Amniotic stem cell (primary cell): Measurements from ENCODE around the gene AGBL4.

Experiments
- DNase-seq: peaks from one replicate; lab custom pipeline; 2025; lab: John Stamatoyannopoulos, UW

Gene AGBL4

DNA sequence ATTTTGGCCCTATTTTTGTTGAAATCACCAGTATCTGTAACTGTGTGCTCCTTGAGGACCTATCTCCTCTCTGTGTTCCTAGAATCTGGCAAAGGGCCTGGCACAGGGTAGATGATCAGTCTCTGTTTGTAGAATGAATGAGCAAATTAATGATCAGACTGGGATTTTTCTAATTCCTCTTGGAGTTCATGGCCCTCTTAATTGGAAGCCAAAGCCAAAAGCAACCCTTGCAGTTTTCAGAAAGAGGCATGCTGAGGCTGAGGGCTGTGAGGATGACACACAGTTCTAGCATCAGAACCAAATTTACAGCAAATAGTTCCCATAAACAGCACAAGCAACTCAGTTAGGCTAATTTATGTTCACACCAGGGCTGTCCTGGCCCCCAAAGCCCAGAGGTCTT, 1136.0 kb downstream of the AGBL4 start:
- no peak for DNase-seq

DNA sequence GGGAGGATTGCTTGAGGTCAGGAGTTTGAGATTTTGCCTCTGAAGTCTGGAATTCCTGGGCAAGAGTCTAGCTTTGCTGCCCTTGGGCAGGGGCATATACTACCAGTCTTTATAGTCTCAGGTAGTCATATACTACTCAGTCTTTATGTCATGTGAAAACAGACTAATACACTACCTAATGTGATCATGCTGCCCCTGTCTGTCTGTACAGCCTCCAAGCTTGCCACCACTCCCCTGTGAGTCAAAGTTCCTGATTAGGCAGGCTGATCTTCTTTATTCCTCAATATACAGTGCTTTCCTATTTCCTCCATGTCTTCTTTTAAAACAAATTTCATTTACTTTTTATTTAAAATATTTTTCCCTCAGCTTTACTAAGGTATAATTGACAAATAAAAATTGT, 1141.7 kb downstream of the AGBL4 start:
- no peak for DNase-seq

DNA sequence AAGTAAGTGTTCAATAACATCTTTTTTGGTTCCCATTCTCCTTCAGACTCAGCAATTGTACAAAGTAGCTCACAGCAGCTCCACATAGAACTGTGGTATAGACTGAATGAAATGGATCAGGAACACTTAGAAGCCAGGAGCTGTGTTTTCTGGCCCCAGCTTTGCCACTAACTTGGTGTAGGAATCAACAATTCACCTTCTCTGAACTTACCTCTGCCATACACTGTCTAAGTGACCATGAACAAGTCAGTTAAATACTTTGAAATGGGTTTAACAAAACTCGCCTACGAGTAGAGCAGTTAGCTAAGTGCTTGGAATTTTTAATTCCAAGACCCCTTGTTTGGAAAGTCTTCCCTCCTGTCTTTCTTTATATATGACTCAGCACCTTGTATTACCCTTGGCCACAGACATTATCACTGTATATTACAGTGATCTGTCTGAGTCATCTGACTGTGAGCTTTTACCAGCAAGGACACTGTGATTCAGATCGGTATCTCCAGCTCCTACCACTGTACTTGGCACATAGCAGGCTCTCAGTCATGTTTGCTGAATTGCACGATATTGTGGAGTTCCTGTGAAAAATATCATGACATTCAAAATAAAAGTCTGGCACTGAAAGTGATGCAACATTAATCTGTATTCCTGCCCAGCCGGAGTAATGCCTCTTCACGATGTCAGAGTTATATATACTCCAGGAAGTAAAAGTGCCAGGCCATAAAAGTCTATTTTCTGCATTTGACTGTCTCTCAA, 1145.4 kb downstream of the AGBL4 start:
- peak; percentile 81 for DNase-seq

DNA sequence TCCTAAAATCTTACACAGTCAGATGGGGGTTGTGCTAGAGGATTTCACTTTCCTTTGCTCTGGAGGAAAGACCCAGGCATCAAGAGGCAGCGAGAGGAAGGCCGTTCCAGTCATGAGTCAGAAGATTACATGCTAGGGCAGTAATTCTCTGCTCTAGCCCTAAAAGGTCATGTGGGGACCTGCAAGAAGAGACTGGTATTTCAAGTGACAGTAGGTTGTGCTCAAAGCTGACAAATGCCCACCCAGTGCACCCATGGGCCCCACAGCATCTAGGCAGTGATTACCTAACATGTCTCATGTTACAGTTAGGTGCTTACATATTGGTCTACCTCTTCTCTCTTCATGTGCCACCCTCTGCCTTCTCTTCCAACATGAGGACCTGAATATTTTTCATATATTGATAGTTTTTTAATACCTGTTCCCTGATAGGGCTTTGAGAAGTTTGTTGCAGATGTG, 1147.4 kb downstream of the AGBL4 start:
- peak; percentile 12 for DNase-seq

DNA sequence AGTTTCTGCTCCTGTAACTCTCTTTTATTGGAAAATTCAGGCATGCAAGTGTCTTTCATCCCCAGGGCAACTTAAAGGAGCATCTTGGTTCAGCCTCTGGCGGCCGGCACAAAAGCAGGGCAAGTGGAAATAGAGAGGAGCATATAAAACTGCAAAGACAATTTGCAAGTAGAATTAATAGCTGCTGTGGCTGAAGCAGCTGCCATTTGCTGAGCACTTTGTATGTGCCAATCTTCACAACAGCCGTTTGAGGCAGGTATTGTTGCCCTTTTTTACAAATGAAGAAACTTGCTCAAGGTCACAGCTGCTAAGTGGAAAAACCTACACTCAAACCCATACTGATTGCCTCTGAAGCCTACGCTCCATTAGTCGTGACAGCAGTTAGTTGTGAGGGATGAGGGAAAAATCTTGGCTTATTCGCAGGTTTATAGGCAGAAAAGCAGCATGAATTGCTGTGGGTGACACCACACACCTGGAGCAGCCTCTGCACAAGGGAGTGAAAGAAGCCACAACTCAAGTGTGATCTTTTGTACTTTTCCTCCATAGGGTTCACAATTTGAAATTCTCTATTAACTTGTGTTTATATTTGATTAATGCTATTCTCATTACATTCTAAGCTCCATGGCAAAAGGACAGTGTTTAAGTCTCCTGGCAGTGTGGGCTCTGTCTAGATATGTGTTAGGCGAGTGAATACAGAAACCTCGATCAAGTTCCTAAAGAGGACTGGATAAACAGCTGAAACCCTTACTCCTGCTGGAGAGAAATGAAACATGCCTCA, 1148.0 kb downstream of the AGBL4 start:
- no peak for DNase-seq

DNA sequence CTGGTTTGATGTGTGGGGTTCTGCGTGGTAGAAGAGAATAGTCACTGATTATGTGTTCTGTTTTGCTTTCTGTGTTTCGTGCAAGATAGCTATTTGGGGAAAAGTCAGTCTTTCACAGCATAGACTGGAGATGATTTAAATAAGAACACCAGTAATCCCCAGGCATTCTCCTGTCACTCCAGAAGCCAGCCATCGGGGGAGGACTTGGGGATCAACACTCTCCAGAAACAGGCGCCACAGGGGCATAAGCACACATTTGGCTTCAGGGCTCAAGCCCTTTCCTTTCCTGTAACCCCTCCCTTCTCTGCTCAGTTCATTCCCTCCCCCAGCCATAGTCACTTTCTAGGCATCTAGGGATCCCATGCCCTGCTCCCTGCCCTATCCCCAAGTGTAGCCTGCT, 1149.8 kb downstream of the AGBL4 start:
- peak; percentile 30 for DNase-seq

DNA sequence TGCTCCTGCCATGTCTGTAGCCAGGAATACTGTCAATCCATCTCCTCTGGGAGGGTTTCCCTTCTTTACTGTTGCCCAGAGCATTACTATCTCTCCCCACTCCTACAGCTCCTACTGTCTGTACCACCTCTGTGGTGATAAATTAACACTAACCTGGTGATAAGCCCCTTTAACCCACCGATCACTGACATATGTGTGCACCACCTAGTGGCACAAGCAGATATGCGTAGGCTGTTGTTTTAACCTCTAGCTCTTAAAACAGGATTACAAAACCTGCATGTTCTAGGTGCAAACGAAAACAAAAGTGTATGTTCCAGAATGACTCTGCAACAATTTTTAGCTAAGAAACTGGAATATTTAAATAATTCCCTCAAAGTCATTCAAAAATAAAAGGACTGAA, 1153.2 kb downstream of the AGBL4 start:
- no peak for DNase-seq

DNA sequence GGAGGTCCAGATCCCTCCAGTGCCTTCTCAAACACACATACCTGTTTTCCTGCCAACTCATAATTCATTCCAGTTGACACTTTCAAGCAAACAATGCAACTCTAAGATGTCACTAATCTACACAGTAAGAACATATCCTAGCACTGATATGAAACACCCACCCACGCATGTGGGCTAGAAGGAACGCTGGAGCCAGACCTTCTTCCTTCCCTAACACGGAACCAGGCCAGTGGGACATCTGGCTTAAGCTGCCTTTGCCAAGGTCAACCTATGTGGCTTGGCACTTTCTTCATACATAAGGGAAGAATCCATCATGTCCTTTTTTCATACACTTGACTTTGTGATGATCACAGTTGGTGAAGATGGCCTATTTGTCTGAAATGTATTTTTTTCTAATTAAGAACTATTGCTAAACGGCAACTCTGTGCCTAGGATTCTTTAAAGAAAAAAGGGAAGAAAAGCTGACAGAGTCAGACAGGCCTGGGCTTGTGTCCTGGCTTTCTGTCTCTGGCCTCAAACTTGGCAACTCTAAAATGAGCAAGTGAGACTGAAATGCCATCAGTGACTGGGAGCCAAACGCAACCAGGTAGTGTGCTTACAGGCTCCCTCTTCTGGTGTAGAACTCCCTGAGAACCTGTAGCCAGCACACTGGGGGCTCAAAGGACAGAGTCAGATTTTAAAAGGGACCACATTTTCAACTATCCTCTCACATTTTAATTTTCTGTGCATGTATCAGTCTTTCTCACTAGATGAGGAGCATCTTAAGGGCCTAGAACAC, 1154.4 kb downstream of the AGBL4 start:
- no peak for DNase-seq

DNA sequence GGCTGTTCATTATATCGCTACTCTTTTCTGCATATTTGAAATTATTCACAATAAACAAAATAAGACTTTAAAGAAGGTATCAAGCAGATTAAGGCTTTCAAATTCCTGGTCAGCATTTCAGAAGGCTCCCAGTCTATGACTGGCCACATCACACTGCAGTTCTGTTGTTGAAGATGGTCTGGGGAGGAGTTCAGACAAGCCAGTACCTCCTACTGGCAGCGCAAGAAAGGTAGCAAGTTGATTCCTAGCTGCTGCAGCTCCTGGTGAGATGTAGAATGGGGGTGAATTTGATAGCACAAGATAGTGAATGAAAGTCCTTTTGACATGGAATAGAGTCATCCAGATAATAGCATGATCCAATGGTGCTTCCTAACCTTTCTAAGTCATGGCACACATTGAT, 1158.8 kb downstream of the AGBL4 start:
- DNase-seq = no peak

DNA sequence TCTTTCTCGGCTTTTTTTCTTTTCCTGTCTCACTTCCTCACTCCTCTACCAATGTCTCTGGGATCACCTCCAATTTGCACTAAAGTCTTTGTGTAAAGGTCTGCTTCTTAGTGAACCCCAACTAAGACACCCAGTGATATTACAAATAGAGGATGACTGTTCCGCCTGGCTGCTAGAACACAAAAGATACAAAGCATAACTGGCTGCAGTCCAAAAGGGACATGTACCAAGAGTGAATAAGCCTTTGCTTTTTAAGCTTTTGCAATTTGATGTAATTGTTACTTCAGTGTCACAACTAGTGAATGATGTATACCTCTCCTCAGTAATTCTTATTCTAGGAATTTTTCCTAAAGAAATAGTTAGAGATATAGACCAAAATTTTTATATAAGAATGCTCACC, 1164.3 kb downstream of the AGBL4 start:
- DNase-seq = no peak

DNA sequence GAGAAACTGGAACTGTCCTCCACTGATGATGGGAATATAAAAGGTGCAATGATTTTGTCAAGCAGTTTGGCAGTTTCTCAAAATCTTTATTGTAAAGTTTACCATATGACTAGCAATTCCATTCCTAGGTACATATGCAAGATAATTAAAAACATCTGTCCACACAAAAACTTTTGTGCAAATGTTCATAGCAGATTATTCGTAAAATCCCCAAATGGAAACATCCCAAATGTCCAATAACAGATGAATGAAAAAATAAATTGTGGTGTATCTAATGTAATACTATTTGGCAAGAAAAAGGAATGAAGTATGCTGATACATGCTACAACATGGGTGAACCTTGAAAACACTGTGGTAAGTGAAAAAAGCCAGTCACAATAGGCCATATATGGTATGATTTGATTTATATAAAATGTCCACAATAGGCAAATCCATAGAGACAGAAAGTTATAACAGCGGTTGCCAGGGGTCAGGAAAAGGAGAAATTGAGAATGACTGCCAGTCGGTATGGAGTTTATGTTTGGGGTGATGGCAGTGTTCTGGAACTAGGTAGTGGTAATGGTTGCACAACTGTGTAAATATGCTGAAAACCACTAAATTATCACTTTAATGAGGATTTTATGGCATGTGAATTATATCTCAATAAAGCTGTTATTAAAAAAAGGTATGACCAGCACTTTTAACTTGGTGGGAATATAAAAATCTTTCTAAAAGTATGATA, 1165.4 kb downstream of the AGBL4 start:
- no peak for DNase-seq

DNA sequence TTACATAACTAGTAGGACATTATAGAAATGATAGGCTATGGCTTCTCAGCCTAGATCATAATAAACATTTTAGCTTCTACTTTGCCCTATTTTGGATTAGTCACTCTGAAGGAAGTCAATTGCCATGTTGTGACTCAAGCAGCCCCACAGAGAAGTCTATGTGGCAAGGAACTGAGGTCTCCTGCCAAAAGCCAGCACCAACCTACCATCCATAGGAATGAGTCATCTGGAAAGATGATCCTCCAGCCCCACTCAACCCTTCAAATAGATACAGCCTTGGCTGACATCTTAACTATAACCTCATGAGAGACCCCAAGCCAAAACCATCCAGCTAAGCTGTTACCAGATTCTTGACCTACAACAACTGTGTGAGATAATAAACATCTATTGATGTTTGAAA, 1170.7 kb downstream of the AGBL4 start:
- peak; percentile 84 for DNase-seq

DNA sequence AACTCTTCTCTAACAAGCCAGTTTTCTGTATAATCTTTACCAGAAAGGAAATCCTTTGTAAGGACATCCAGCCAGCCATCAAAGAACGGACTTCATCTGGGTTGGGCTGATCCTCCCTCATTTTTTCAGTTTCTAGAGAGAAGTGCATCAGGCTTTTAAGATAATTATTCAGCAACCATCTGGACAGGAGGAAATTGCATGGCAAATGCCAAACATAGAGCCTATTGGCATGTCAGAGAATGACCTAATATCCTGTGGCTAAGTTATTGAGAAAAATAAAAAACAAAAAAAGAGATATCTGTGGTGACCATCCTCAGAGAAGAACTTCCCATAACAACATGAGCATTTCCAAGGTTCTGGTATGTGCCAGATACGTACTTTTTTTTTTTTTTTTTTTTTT, 1172.1 kb downstream of the AGBL4 start:
- no peak for DNase-seq

DNA sequence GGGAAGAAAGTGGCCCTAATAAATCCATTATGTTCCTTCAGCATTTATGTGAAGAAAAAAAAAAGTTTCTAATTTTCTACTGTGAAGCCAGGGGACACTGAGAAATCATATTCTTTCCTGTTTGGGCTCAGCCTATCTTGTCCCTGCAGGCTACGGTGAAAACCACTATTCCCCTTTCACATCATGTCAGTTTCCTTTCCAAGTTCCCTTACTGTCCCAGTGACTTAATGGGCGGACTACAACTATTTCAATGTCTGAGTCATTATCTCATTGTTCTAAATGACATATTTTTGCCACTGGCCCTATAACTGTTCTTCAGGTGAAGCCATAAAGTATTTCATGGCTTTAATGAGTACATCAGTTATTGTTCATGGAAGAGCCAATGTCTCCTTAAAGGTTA, 1175.7 kb downstream of the AGBL4 start:
- DNase-seq = no peak

DNA sequence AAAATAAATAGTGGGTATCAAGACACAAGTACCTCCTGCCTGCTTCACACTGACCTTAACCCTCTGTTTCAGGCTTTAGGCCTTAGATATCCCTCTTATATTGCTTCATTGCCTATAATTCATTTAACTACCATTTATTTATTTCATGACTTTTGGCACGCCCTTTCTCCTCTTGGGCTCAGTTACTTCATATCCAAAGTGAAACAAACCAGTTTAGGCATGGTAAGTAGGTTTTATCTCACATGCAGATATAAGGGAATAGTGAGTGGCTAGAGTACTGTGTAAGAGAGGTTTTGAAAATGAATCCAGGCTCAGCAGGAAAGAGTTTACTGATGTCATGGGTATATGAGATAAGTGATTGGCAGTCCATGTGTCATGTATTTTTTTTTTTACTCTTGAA, 1177.3 kb downstream of the AGBL4 start:
- no peak for DNase-seq

DNA sequence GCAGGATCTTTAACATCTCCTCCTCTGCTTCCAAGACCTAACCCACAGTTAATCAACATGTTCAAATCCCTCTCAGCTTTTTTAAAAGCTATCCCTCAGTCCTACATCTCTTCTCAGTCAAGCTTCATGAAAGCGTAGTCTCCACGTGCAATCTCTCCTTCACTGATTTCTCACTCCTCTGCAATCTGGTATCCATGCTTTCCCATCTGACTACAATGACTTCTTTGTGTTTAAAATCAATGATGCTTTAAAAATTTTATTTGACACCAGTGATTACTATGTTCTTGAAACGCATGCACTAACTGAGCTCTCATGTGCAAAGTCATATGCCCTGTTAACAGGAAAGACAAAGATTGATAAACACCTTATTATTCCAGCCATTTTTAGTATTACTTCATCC, 1179.6 kb downstream of the AGBL4 start:
- no peak for DNase-seq

DNA sequence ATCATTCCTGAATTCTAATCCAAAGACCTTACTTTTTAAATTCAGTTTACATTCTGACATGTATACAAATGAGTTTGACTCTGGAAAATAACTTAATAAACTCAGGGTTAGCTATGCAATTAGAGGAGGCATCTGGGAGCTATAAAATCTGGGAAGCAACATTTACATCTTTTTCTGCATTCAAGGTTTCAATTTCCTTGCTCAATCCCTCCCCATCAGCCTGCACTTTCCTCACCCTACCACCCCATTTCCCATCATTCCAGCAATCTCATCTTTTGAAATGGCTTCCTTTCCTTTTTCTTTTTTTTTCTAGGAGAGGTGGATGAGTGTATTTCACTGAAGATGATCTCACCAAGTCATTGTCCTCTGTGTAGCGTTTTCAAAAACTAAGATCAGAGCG, 1181.8 kb downstream of the AGBL4 start:
- no peak for DNase-seq

DNA sequence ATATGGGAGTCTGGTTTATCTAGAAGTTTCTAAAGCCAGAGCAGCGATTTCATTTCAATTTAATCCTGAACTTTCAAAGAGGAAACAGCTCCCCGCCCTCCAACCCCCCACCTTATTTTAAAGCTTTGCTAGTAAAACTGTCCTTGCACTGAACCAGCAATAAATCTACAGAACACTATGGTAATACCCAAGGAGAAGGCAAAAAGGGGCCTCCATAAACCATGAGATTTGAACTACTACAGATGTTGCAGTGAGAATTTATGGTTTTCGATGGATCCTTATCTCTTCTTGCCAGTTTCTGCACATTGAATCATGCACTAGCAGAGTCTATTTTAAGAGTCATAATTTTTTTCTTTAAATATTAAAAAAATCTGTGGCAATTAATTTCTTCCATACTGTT, 1182.3 kb downstream of the AGBL4 start:
- no peak for DNase-seq

DNA sequence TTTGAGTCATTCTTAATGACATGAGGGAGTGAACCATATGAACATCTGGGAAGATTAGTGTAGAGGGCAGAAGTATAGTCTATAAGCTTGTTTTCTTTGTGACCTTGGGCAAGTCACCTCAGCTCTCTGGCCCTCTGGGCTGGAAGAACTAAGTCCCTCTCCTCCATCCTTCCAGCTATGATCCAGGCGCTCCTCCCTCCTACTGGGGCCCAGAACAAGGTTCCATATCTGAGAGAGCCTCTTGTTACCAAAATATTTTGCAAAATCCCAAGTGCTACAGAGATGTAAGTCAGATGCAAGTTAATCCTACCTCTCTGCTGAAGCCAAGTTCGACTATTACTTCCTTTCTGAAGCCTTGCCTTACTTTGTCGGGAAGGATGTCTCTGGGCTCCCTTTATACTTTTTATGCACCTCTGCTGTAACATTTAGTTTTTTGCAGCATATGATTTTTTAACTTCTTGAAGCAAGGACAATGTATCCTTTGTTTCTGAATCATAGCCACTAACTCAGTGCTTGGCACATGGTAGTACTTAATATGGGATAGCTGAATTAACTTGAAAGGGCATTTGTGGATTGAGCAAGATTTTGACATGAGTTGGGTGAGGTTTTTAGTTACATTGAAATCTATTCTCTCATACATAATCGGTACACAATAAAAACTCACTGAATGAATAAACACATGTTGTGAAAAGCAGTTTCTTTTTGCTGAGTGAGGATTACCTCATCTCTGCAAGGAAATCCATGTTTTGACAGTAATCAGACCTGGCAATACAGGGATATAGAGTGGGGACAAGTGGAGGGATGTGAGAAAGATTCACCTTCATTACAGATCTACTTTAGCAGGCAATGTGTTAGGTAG, 1192.4 kb downstream of the AGBL4 start:
- DNase-seq = no peak

DNA sequence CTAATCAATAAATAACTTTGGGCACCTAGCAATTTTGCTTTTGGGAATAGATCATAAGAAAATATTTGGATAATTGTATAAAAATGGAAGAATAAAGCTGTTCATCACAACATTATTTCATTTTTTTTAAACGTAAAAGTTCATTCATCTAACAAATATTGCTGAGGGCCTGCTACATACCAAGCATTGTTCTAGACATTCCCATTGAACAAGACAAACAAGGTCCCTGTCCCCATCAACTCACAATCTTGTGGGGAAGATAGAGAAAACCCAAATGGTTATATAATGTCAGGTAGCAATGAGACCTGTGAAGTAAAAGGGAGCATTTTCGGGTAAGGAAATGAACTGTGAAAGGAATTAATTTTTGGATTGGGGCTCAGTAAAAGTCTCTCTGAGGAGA, 1193.0 kb downstream of the AGBL4 start:
- DNase-seq = no peak

DNA sequence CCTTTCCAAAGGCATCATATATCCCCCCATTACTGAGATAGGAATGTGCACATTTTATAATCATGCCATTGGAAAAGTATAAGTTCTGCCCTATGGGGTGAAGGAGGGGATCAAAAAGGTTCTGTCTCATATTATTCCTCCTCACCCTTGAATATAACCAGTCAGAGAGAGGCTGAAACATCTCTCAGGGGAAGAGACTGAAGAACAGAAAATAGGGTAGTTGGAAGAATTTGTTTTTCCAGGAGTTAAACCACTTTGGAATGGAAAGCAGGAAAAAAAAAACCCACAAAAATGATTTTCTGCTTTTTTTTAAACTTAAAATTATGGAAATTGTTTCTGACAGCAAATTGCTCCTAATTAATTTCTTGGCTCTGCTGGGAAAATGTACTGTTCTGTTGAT, 1194.3 kb downstream of the AGBL4 start:
- no peak for DNase-seq
